ENCODE results near the gene RNF39.
A peak's percentile ranks its signal among the peaks of the same experiment; 100 is the strongest.
"Not testable (repeated sequence)": the region's sequence is repeated elsewhere in the genome, so short reads cannot be mapped to it uniquely, and the experiment has no call there.

RNF39 gene

DNA sequence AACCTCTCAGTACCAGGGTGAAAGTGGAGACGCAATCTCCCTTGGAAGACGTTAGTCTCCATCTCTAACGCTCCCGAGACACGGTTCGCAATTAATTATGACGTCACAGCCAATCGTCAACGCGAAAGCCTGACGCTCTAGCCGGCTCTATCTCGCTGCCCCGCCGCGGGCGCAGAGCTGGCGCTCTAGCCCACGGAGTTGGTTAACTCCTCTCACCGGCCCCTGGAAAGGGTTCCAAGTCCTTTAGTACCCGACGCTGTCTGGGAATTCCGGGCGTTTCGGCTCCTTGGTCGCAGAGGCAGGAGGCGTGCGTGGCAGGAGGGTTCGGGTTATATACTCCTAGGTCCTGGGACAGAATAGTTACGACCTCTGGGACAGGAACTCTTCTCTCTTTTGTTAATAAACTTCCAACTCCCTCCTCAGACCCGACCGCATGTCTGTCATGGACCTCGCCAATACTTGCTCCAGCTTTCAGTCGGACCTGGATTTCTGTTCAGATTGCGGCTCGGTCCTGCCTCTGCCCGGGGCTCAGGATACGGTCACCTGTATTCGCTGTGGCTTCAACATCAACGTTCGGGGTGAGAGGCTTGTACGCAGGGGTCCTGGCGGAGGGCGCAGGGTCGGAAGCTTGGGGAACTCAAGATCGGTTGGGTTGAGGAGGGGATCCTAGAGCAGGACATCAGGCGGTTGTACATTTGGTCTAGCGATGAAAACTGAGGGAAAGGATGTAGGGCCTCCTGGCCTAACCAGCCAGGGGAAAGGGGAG lies 14.3 kb downstream of the RNF39 start, which contains the start of gene POLR1H:
Gene POLR1H (plus strand): TSS at position 174 of the 766 bp plus-strand sequence. CDS start 260 bp downstream, at position 434.
- DNase-seq, result peak; percentile 94

GRCh38 chr6:30060606-30061091 lies 14.9 kb downstream of the RNF39 start:
- no peak for DNase-seq

- no peak for DNase-seq
Measured at GRCh38 chr6:30055513-30055912, 20.1 kb downstream of the RNF39 start.

GRCh38 chr6:30053682-30054081 lies 21.9 kb downstream of the RNF39 start:
- DNase-seq, result no peak

- DNase-seq, result no peak
Measured at GRCh38 chr6:30047220-30047619, 28.3 kb downstream of the RNF39 start.

DNA sequence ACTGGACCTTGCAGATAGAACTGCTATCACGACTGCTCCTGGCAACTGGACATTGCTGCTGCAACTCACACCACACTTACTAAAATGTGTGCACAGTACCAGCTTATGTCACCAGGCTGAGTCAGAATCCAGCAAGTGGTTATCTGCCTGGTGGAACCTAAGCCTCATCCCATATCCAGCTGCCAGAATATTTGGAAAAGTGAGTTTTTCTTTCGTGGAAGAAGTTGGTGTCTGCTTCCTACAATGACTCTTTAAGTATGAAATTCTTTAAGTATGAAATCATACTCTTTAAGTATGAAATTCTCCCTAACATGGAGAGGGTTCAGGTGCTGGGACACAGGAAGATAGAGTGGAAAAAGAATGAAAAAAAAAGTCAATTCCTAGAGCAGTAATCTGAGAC lies 30.9 kb downstream of the RNF39 start:
- no peak for DNase-seq

DNA sequence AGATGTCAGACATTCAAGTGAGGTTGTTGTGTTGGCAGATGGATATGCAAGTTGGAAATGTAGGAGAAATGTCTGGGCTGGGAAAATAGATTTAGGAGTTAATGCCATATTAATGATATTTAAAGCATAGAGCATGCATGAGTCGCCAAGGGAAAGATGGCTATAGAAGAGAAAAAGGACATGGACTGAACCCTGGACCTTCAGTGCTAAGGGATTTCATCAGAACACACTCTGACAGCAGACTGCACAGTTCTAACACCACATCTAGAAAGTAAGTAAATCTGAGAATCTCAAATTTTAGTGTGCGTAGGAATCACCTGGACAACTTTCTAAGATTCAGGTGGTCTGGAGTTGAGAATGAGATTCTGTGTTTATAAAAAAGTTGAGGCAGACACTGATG lies 31.8 kb downstream of the RNF39 start:
- no peak for DNase-seq

- DNase-seq, result no peak
Measured at GRCh38 chr6:30042914-30043313, 32.7 kb downstream of the RNF39 start.

- no peak for DNase-seq
Measured at GRCh38 chr6:30042476-30042875, 33.1 kb downstream of the RNF39 start.

- DNase-seq, result no peak
Measured at GRCh38 chr6:30041821-30042220, 33.7 kb downstream of the RNF39 start.

GRCh38 chr6:30041221-30041620 lies 34.3 kb downstream of the RNF39 start:
- no peak for DNase-seq

DNA sequence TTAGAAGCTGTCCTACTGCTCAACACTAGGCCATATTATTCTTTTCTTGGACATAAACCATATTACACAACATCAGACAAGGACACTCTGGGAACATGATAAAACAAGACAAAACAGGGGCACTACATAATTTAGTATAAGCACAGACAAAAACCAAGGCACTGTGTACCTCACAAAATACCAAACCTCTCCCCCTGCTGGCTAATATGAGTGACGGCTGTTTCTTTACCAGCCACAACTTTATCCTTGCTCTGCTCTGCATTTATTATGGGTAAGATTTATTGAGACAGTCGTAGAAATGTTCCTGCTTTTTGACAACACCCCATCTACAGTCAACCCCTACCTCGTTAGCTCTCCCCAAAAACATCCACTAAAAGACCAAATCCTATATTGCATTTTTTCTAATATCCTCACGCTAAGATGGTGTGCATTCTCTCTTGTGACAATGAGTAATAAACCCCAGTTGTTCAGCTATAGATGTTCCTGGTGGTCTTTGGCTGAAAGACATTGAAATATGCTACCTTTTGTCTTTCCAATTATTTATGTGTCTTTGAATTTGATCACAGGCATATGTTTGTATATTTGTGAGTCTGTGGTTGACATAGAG lies 38.3 kb downstream of the RNF39 start:
- DNase-seq, result no peak

- DNase-seq, result no peak
Measured at GRCh38 chr6:30035784-30036183, 39.8 kb downstream of the RNF39 start.

DNA sequence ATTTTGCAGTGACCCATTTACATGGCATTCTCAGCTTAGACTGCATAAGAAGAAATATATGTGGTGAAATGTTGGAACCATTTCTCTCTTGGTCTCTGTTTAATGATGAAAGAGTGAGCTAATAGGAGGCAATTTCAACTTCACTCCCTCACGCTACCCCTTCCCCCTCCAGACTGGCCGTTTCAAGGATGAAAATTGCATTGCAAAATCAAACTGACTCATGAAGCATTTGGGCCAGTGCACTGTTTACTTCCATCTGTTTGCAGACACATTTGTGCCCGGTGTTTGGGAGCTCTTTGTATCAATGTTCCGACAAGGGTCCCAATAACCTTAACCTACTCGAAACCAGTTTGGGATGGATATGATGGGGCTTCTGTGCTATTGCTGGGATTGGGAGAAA lies 42.1 kb downstream of the RNF39 start:
- DNase-seq, result not testable (repeated sequence)

GRCh38 chr6:30031381-30031780 lies 44.2 kb downstream of the RNF39 start:
- no peak for DNase-seq

- DNase-seq, result no peak
Measured at GRCh38 chr6:30029588-30029987, 46.0 kb downstream of the RNF39 start.

- DNase-seq, result no peak
Measured at GRCh38 chr6:30025186-30025585, 50.4 kb downstream of the RNF39 start.

- not testable (repeated sequence) for DNase-seq
Measured at GRCh38 chr6:30022712-30023111, 52.9 kb downstream of the RNF39 start.

- DNase-seq, result no peak
Measured at GRCh38 chr6:30022189-30022588, 53.4 kb downstream of the RNF39 start.

GRCh38 chr6:30020626-30021025 lies 54.9 kb downstream of the RNF39 start:
- no peak for DNase-seq
